Mesothelial cell of epicardium (in vitro differentiated cells): ENCODE measurements around the gene HNRNPH1. TPM values are rescaled to one million over a fixed set of nuclear protein-coding genes. Genes with fewer than 3 reads are reported as not detected.

Experiments used
- DNase-seq, 2 experiments: peaks; one replicate each; pipeline ENCODE4 v3.0.0; 2021; ENCODE audit warnings: low spot score in 2 of 2; ENCODE audit not compliant: unreplicated experiment in 2 of 2
- H3K27ac Mint-ChIP-seq: 2 replicates; pipeline ENCODE4 v1.8.0; 2021; ENCODE audit warnings: mixed read lengths
- H3K27me3 Mint-ChIP-seq: 2 replicates; pipeline ENCODE4 v1.8.0; 2021; ENCODE audit warnings: low read depth, mixed read lengths
- H3K36me3 Mint-ChIP-seq: 2 replicates; pipeline ENCODE4 v1.8.0; 2021; ENCODE audit warnings: mixed read lengths
- H3K4me1 Mint-ChIP-seq: 2 replicates; pipeline ENCODE4 v1.8.0; 2021; ENCODE audit warnings: mixed read lengths
- H3K4me3 Mint-ChIP-seq: 2 replicates; pipeline ENCODE4 v1.8.0; 2021; ENCODE audit warnings: mild to moderate bottlenecking, moderate library complexity, mixed read lengths
- H3K9me3 Mint-ChIP-seq: 2 replicates; pipeline ENCODE4 v1.8.0; 2021; ENCODE audit warnings: mixed read lengths
- total RNA-seq: library from RNA; stranded (reverse); gene quantifications from 3 replicates; pipeline ENCODE4 v1.2.1, GENCODE V29; 2021
- TF ChIP-seq, protein P1 (sequence below): fragments of 200-600 bp; sonication (generic); IDR thresholded peaks from one replicate; pipeline ENCODE4 v1.5.0; 2021; ENCODE audit warnings: antibody characterized with exemption; ENCODE audit not compliant: unreplicated experiment

Gene HNRNPH1
- total RNA-seq, 1 donor from 2014 or later, result 1,105 TPM

DNA sequence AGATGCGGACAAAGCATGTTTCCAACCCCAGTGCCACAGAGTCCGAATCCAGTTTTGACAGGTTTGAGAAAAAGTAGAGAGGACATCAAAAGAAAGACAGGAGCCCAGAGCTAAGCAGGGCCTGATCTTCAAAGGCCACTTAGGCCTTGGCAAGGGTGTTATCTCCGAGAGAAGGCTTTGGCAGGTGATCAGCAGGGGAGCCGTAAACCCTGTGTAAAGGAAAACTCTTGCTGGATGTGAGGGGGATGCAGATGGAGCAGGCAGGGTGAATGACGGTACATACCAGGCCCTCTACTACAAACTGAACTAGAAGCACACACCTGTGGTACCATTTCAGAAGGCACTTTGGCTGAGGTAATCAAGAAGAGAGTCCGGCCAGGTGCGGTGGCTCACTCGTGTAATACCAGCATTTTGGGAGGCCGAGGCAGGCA lies 1.4 kb upstream of the HNRNPH1 start:
- peaks cover 31% of the 10 kb centered on the region for H3K4me1 Mint-ChIP-seq
- no peaks in the 10 kb centered on the region for H3K9me3 Mint-ChIP-seq
- H3K27ac Mint-ChIP-seq, result peak overlapping the region; percentile 99
- TF ChIP-seq, protein P1, sequence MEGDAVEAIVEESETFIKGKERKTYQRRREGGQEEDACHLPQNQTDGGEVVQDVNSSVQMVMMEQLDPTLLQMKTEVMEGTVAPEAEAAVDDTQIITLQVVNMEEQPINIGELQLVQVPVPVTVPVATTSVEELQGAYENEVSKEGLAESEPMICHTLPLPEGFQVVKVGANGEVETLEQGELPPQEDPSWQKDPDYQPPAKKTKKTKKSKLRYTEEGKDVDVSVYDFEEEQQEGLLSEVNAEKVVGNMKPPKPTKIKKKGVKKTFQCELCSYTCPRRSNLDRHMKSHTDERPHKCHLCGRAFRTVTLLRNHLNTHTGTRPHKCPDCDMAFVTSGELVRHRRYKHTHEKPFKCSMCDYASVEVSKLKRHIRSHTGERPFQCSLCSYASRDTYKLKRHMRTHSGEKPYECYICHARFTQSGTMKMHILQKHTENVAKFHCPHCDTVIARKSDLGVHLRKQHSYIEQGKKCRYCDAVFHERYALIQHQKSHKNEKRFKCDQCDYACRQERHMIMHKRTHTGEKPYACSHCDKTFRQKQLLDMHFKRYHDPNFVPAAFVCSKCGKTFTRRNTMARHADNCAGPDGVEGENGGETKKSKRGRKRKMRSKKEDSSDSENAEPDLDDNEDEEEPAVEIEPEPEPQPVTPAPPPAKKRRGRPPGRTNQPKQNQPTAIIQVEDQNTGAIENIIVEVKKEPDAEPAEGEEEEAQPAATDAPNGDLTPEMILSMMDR, result no peak
- H3K27me3 Mint-ChIP-seq, result no peaks in the 10 kb centered on the region
- peaks cover 28% of the 10 kb centered on the region for H3K36me3 Mint-ChIP-seq
- no peak for DNase-seq
- peak overlapping the region; percentile 98 for H3K4me3 Mint-ChIP-seq

DNA sequence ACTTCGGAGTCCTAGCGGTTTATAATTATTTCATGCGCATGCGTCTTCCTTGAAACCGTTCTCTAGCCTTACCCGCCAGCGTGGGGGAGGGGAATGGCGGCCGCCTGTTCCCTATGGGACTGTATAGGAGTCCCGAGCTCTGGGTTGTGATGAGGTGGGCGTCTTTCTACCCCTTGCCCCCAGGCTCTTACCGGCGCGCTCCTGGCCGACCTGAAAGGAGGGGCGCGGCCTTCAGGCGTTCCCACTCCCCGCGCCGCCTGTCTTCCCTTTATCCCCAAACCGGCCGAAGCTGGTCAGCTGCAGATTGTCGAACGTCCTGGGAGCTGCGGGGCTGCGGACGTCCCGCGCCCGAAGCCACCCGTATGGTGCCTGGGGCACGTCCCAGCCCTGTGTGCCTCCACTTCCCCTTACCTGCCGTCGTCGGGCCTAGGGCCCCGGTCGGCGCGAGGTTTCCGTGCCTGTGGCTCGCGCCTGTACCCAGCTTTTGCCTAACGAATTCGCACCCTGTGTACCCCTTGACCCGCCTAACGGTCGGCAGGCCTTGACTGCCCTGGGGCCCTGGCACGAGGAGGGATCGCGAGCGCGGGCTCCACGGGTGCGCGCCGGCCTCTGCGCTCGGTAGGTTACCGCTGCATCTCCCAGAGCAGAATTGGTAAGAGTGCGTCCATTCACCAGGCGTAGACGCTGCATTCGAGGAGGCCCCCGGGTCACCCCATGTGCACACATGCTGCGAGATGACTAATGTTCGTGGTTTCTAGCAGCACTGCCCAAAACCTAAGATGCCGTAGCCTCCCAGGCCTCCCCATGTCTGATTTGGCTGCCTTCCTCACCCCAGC lies 653 bp upstream of the HNRNPH1 start:
- peaks cover 36% of the 10 kb centered on the region for H3K4me1 Mint-ChIP-seq
- no peaks in the 10 kb centered on the region for H3K27me3 Mint-ChIP-seq
- H3K4me3 Mint-ChIP-seq, result peak overlapping the region; percentile 98
- no peaks in the 10 kb centered on the region for H3K9me3 Mint-ChIP-seq
- no peak for DNase-seq
- H3K27ac Mint-ChIP-seq, result peak overlapping the region; percentile 99
- TF ChIP-seq, protein P1, result no peak
- peaks cover 30% of the 10 kb centered on the region for H3K36me3 Mint-ChIP-seq

DNA sequence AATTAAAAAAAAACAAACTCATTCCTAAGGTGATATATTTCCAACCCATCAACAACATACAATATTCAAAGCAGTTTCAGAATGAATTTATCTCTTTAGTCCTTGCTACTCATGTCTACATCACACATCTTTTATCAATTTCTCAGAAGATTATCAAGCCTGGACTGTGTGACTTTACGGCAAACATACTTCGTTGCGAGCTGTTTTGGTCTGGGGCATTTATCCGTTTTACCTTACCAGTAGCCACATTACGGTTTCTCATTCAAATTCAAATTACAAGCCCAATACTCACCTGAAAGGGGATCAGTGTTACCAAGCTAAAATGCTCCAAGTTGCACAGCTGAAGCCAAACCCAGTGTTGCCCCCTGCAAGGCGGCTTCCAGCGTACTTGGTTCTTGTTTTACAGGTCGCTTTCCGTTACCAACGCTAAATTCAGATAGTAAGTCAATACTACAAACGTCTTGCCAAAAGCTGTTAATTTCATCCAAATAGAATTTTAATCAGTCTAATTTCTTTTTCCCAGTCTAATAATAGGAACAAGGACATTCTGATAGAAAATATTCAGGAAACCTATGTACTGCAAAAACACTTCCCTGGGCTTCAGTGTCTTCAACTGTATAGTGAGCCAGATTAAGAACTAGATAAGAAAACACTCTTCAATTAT lies 1.8 kb downstream of the HNRNPH1 start:
- peak overlapping the region; percentile 89 for H3K27ac Mint-ChIP-seq
- peaks cover 54% of the 10 kb centered on the region for H3K4me1 Mint-ChIP-seq
- no peaks in the 10 kb centered on the region for H3K27me3 Mint-ChIP-seq
- peaks cover 45% of the 10 kb centered on the region for H3K36me3 Mint-ChIP-seq
- no peak for DNase-seq
- TF ChIP-seq, protein P1, result no peak
- peak overlapping the region; percentile 98 for H3K4me3 Mint-ChIP-seq
- no peaks in the 10 kb centered on the region for H3K9me3 Mint-ChIP-seq

DNA sequence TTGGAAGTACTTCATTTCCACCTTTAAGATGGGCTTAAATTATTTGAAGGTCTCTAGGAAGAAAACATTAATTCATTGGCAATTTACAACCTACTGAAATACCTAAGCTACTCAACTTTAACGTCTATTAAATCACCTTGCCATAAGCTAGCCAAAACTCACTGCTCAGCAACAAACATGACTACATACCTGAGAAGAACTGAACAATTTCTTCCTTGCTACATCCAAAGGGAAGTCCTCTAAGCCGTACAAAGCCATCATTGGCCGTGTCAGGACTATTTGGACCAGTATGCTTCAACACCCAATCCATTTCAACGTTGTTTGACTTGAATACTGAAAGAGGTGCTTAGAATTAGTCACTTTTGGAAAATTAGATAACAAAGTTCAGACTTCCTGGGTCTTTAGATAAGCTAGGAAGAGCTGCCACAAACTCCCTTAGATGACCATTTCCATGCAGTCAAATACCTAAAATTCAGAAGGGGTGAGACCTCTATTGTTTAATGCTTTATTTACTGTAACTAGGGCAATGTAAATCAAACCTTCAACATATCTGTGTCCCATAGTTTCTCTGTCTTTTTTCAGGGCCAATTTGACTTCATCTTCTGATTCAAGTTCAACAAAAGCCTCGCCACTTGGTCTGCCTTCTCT lies 2.6 kb downstream of the HNRNPH1 start:
- no peak for DNase-seq
- H3K9me3 Mint-ChIP-seq, result no peaks in the 10 kb centered on the region
- peaks cover 57% of the 10 kb centered on the region for H3K4me1 Mint-ChIP-seq
- H3K36me3 Mint-ChIP-seq, result peaks cover 52% of the 10 kb centered on the region
- H3K4me3 Mint-ChIP-seq, result peak overlapping the region; percentile 98
- H3K27me3 Mint-ChIP-seq, result no peaks in the 10 kb centered on the region
- TF ChIP-seq, protein P1, result no peak
- H3K27ac Mint-ChIP-seq, result peak overlapping the region; percentile 89

DNA sequence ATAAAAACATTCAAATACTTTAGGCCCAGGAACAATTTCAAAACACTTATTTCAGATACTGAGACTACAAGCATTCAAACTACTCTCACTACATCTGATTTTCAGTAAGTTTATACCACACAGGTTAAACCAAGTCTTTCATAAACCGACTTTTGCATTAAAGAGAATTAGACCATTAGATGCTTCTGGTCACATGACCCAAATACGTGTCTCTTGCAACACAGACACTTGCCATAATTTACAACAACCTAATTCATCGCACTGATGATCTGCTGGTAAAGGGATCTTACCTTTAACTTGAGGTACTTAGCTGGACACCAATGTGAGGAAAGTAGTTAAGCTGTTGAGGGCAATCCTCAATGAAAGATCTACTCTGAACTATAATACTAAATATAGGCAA lies 3.2 kb downstream of the HNRNPH1 start:
- Mint-ChIP-seq H3K27ac (peak overlapping the region; percentile 89), H3K4me3 (peak overlapping the region; percentile 98), H3K9me3 (no peaks in the 10 kb centered on the region), H3K4me1 (peaks cover 57% of the 10 kb centered on the region), H3K27me3 (no peaks in the 10 kb centered on the region), H3K36me3 (peaks cover 55% of the 10 kb centered on the region)
- TF ChIP-seq, protein P1, result no peak
- DNase-seq, result no peak
